Right lobe of liver (tissue), 4 donors: ENCODE data around the gene CDH13.

Source experiments
- CTCF ChIP-seq, 4 donors: fragments of 200-600 bp in 3 of 4; fragments of 450-650 bp in 1 of 4; IDR thresholded peaks; one replicate each; pipeline versions ENCODE4 v1.5.1 to v1.8.0; 2016 to 2022; ENCODE audit warnings: antibody characterized with exemption in 4 of 4, mild to moderate bottlenecking in 2 of 4
- POLR2A ChIP-seq: fragments of 450-650 bp; IDR thresholded peaks from one replicate; pipeline ENCODE4 v1.6.1; 2017; ENCODE audit warnings: antibody characterized with exemption, mild to moderate bottlenecking
- donor health status: DM: no; HTN: no; CAD: no.
- donor health status: DM: no; HTN: no; CAD: no.
- donor health status: DM: no; HTN: yes; CAD: no.

GRCh38 chr16:83037102-83037501 lies 410.3 kb downstream of the CDH13 start:
- TF ChIP-seq POLR2A = no peak
- TF ChIP-seq CTCF (IDR thresholded peaks at IDR 0.05) = no peak
